GM12865 (cell line): Measurements from ENCODE around the gene SERINC3.
A peak's percentile ranks its signal among the peaks of the same experiment; 100 is the strongest.

ENCODE experiments used
- DNase-seq: peaks from one replicate; pipeline ENCODE4 v3.0.0; 2010; ENCODE audit warnings: low read depth
- H3K4me3 ChIP-seq: 2 replicates; pipeline ENCODE4 v1.5.1; 2011; ENCODE audit warnings: mild to moderate bottlenecking, low read depth, low read length, control low read depth
- TF ChIP-seq, protein P1 (sequence below): IDR thresholded peaks from 2 replicates; pipeline ENCODE4 v1.5.1; 2011; ENCODE audit warnings: low read length, control low read depth, low read depth, inconsistent platforms; ENCODE audit not compliant: insufficient read depth; ENCODE audit errors: missing control alignments

Gene SERINC3

GRCh38 chr20:44523746-44524145, 1.9 kb upstream of the SERINC3 start:
- TF ChIP-seq, protein P1, sequence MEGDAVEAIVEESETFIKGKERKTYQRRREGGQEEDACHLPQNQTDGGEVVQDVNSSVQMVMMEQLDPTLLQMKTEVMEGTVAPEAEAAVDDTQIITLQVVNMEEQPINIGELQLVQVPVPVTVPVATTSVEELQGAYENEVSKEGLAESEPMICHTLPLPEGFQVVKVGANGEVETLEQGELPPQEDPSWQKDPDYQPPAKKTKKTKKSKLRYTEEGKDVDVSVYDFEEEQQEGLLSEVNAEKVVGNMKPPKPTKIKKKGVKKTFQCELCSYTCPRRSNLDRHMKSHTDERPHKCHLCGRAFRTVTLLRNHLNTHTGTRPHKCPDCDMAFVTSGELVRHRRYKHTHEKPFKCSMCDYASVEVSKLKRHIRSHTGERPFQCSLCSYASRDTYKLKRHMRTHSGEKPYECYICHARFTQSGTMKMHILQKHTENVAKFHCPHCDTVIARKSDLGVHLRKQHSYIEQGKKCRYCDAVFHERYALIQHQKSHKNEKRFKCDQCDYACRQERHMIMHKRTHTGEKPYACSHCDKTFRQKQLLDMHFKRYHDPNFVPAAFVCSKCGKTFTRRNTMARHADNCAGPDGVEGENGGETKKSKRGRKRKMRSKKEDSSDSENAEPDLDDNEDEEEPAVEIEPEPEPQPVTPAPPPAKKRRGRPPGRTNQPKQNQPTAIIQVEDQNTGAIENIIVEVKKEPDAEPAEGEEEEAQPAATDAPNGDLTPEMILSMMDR, result no peak
- no peak overlapping the region for H3K4me3 ChIP-seq
- DNase-seq, result no peak

DNA sequence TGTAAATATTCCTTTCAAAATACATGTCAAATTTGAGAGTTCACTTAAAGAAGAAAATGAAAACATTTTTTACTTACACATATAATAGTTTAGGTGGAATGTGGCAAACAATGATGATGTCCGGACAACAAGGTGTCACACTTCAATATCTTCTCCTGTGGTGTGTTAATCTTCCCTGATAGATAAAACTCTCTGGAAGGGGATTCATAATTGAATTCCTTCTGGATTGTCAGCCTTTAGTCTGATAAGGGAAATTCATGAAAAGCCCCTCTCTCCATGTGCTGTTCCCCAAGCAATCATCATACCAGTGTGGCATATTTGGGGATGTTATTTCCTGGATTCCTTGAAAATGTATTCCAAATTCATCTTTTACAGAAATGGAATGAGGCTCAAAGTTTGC, 971 bp upstream of the SERINC3 start:
- DNase-seq, result no peak
- TF ChIP-seq, protein P1, result no peak
- no peak overlapping the region for H3K4me3 ChIP-seq

- DNase-seq, result no peak
- TF ChIP-seq, protein P1, result no peak
- peak overlapping the region; percentile 95 for H3K4me3 ChIP-seq
Observed at GRCh38 chr20:44520881-44521280, 989 bp downstream of the SERINC3 start.

- TF ChIP-seq, protein P1, result no peak
- H3K4me3 ChIP-seq, result no peak overlapping the region
- no peak for DNase-seq
Observed at GRCh38 chr20:44518248-44518647, 3.6 kb downstream of the SERINC3 start.

GRCh38 chr20:44517454-44517853, 4.4 kb downstream of the SERINC3 start:
- TF ChIP-seq, protein P1, result no peak
- no peak for DNase-seq
- no peak overlapping the region for H3K4me3 ChIP-seq

DNA sequence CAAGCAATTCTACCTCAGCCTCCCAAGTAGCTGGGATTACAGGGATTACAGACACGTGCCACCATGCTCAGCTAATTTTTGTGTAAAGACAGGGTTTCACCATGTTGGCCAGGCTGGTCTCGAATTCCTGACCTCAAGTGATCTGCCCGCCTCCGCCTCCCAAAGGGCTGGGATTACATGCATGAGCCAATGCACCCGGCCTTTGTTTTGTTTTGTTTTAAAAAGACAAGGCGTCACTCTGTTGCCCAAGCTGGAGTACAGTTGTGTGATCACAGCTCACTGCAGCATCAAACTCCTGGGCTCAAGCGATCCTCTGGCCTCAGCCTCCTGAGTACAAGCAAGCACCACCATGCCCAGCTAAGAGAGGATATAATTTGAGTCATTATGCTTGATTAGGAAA, 5.4 kb downstream of the SERINC3 start:
- no peak overlapping the region for H3K4me3 ChIP-seq
- no peak for DNase-seq
- TF ChIP-seq, protein P1, result no peak

GRCh38 chr20:44513871-44514270, 8.0 kb downstream of the SERINC3 start:
- DNase-seq, result no peak
- H3K4me3 ChIP-seq, result no peak overlapping the region
- TF ChIP-seq, protein P1, result no peak
